Loucy (cell line): ENCODE results near the gene SLC35F1.

Experiments
- EZH2phosphoT487 ChIP-seq: fragments of 200-600 bp; IDR thresholded peaks from 2 replicates; pipeline ENCODE4 v1.6.1; 2018; ENCODE audit warnings: antibody characterized with exemption, mild to moderate bottlenecking, moderate library complexity, borderline replicate concordance
- TF ChIP-seq, protein P1 (sequence below): fragments of 200-600 bp; sonication (generic); conservative IDR thresholded peaks from 2 replicates; pipeline ENCODE4 v1.5.1; 2014; ENCODE audit warnings: mild to moderate bottlenecking, antibody characterized with exemption, low read length

DNA sequence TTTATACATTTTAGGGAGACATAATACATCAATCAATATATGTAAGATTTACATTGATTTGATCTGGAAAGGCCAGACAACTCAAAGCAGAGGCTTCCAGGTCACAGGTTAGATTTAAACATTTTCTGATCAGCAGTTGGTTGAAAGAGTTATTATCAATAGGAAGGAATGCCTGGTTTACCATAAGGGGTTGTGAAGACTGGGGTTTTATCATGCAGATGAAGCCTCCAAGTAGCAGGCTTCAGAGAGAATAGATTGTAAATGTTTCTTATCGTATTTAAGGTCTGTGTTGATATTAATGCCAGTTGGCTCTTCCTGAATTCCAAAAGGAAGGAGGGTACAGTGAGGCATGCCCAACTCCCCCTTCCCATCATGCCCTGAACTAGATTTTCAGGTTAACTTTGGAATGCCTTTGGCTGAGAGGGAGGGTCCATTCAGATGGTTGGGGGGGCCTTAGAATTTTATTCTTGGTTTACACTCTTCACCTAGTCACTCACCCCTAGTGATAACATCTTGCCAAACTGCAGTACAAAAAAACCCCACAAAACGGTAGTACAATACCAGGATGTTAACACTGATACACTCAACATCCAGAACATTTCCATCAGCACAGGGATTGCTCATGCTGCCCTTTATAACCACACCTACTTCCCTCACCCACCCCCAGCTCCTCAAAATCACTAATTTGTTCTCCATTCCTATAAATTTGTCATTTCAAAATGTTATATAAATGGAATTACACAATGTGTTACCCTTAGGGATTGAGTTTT is 381.5 kb downstream of the SLC35F1 start:
- TF ChIP-seq, protein P1, sequence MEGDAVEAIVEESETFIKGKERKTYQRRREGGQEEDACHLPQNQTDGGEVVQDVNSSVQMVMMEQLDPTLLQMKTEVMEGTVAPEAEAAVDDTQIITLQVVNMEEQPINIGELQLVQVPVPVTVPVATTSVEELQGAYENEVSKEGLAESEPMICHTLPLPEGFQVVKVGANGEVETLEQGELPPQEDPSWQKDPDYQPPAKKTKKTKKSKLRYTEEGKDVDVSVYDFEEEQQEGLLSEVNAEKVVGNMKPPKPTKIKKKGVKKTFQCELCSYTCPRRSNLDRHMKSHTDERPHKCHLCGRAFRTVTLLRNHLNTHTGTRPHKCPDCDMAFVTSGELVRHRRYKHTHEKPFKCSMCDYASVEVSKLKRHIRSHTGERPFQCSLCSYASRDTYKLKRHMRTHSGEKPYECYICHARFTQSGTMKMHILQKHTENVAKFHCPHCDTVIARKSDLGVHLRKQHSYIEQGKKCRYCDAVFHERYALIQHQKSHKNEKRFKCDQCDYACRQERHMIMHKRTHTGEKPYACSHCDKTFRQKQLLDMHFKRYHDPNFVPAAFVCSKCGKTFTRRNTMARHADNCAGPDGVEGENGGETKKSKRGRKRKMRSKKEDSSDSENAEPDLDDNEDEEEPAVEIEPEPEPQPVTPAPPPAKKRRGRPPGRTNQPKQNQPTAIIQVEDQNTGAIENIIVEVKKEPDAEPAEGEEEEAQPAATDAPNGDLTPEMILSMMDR = peak; percentile 12; the same call in 1 of the 2 replicates
- no peak for TF ChIP-seq EZH2phosphoT487
